Activated CD4-positive, alpha-beta T cell treated with anti-CD3 and anti-CD28 coated beads, Interleukin-2, amount 50 U/mL, for 48 hours (primary cell): ENCODE measurements around the gene ZNF660.
A peak's percentile ranks its signal among the peaks of the same experiment; 100 is the strongest.
"Not testable (repeated sequence)": the region's sequence is repeated elsewhere in the genome, so short reads cannot be mapped to it uniquely, and the experiment has no call there.

Experiments
- DNase-seq, 2 experiments: peaks; one replicate each; pipeline ENCODE4 v3.0.0-alpha.2; 2020

ZNF660 gene

GRCh38 chr3:44584646-44585501 is at the start of gene ZNF660:
ZNF660 (plus strand) TSS chr3:44584964; CDS start chr3:44594194, 9,230 bp downstream.
- DNase-seq = no peak

DNA sequence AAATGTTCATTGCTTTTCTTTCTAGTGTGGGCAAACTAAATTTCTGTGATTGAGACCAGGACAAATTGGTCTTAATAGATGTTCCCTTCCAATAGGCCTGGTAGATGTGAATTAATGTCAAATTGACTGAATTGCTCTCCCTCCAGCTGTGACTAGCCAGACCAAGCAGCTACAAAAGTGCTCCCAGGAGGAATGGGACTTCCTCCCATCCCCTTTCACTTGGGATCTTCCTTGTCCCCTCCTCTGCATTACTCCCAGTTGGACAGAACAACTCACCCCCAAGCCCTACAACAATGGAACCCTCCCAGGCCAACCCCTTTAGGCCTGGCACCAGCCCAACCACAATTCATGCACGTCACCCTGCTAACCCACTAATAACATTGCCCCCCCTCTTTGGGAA is 49.4 kb upstream of the ZNF660 start:
- DNase-seq = no peak

- not testable (repeated sequence) for DNase-seq
Observed at GRCh38 chr3:44544811-44545210, 40.0 kb upstream of the ZNF660 start.

DNA sequence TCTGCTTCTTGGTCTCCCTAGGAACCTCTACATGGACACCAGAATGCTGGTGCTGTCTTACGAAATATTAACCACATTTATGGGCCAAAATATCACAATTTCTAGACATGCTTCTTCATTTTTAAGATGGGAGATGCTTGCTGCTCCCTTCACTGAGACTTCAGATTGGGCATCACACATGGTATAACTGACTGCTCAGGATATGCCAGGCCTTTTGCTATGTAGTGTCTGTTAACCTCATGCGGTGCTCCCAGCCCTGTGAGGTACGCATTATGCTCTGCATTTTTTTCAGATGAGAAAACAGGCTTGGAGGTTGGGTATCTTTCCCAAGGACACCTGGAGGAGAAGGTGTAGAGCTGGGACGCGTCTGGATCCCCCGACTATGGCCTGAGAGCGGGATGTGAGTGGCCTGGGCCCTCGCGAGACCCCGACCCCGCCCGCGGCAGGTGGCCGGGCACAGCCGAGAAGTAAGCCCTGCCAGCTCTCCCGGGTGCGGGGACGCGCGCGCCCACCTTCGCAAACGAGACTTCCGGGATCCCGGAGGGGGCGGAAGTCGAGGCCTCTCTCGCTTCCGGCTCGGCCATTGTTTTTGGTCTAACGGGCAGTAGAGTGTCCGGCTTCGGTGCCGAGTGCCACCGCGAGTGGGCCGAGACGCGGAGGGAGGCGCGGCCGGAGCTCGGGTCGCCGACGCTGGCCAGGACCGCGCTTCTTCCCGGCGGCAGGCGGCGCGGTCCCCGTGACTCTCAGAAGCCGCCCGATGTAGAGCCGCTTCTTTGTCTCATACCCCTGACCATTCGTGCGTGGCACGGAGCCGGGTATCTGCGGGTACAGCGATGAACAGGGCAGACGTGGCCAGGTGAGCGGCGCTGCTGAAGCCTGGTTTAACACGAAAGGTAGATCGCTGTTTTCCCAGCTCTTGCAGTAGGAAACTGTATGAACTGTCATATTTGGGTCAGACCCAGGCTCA is 29.9 kb upstream of the ZNF660 start, which contains the start of gene ZKSCAN7:
Gene ZKSCAN7 (plus strand): TSS at position 568 of the 967 bp plus-strand sequence. CDS start 1,855 bp downstream, outside the sequence.
- DNase-seq = peak; percentile 57 to 62

- no peak for DNase-seq
Observed at GRCh38 chr3:44555723-44556122, 29.0 kb upstream of the ZNF660 start.

DNA sequence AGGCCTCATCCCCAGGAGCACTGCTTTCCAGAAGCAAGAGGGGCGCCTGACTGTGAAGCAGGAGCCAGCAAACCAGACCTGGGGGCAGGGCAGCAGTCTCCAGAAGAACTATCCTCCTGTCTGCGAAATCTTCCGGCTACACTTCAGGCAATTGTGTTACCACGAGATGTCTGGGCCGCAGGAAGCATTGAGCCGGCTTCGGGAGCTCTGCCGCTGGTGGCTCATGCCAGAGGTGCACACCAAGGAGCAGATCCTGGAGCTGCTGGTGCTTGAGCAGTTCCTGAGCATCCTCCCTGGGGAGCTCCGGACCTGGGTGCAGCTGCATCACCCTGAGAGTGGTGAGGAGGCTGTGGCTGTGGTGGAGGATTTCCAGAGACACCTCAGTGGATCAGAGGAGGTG is 27.7 kb upstream of the ZNF660 start:
- no peak for DNase-seq

DNA sequence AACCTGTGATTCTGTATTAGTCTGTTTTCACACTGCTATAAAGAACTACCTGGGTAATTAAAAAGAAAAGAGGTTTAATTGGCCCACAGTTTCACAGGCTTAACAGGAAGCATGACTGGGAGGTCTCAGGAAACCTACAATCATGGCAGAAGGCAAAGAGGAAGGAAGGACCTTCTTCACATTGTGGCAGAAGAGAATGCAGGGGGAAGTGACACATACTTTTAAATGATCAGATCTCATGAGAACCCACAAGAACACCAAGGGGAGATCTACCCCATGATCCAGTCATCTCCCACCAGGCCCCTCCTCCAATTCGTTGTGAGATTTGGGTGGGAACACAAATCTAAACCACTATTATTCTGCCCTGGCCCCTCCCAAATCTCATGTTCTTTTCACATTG is 23.7 kb upstream of the ZNF660 start:
- DNase-seq = no peak

- DNase-seq = no peak
Observed at GRCh38 chr3:44562147-44562546, 22.6 kb upstream of the ZNF660 start.

GRCh38 chr3:44568561-44568960 is 16.2 kb upstream of the ZNF660 start:
- DNase-seq = no peak

- no peak for DNase-seq
Observed at GRCh38 chr3:44571024-44571423, 13.7 kb upstream of the ZNF660 start.

DNA sequence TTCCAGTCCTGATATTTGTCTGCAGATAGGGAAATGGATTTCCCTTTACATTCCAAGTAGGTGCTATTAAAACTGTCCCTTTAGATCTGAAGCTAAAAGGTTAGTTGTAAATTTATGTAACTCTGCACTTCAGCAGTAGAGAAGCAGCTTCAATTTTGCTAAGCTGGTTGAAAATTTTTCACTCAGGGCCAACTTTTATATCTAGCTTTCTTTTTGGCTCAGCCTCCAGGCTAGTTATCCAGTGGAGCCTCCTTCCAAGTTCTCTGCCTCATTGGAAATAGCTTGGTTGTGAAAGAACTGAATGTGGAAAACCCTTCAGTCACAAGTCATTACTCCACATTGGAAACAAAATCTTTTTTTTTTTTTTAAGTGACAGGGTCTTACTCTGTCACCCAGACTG is 8.2 kb upstream of the ZNF660 start:
- no peak for DNase-seq

DNA sequence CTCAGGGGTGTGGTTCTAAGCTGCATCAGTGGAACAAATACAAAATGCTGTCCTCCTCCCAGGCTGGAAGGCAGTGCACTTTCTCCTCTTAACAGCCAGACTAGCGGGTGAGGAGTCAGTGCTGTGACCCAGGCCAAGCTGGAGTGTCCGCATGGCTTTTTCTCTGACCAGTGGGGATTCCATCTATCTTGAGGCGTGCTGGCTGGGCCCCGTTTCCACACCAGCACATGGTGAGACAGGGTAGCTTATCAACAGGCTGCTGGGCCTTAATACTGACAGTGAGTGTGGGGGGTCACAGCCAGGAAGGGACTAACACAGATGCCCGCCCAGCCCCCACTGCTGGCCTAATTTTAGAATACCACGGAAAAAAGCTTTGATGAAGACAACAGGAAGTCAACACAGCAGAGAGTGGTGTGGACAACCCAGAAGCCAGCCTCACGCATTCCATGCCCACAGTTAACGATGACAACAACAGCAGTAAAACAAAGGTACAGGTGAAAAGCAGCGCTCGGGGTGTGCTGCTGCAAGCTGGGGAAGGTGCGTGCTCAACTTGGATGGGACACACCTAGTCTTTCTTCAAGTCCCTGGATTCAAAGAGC is 7.3 kb upstream of the ZNF660 start:
- not testable (repeated sequence) for DNase-seq

GRCh38 chr3:44578316-44578715 is 6.4 kb upstream of the ZNF660 start:
- not testable (repeated sequence) for DNase-seq

GRCh38 chr3:44578924-44579515 is 5.7 kb upstream of the ZNF660 start:
- DNase-seq = not testable (repeated sequence)

- not testable (repeated sequence) for DNase-seq
Observed at GRCh38 chr3:44579749-44580148, 5.0 kb upstream of the ZNF660 start.

DNA sequence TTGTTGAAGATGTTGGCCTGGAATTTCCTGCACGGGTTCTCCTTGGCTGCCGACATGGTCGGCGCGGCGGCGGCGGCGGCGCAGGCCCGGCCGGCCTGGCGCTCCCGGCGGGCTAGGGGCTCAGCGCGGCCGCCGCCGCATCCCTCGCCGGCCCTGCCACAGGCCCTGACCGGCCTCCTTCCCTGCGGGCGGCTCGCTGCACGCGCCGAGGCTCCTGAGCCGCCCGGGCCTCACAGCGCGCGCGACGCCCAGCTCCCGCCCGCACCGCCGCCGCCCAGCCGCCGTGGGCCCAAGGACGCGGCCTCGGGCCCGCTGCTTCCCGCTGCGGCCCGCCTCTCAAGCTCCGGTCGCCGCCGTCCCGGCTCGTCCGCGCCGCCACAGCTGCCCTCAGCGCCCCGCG is 3.8 kb upstream of the ZNF660 start:
- not testable (repeated sequence) for DNase-seq

GRCh38 chr3:44596621-44597020 is 11.9 kb downstream of the ZNF660 start:
- no peak for DNase-seq

DNA sequence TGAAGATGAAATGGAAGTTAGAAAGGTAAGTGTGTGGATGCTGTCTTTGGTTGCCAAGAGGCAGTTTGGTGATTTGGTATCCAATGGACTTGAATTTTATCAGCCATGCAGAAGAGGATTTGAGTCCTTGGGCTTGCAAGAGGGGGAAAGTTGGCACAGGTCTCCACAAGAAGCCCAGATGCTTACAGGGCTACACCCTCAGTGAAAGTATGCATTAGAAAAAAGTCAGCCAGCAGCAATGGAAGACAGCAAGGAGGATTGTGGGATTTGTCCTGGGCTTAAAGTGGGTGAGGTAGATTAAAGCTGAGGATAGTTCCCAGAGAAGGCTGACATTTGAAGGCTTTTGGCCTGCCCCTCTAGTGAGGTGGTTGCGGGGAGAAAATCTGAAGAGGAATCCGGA is 17.0 kb downstream of the ZNF660 start:
- DNase-seq = no peak

DNA sequence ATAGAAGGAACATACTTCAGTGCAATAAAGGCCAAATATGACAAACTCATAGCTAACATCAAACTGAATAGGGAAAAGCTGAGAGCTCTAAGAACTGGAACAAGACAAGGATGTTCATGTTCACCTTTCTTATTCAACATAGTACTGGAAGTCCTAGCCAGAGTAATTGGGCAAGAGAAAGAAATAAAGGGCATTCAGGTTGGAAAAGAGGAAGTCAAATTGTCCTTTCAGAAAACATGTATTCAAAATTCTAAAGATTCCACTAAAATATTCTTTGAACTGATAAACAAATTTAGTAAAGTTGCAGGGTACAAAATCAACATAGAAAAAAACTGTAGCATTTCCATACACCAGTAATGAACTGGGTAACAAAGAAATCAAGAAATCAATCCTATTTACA is 27.9 kb downstream of the ZNF660 start:
- no peak for DNase-seq

- peak; percentile 73 to 79 for DNase-seq
Observed at GRCh38 chr3:44624749-44625480, 40.2 kb downstream of the ZNF660 start, which contains the start of gene ZNF197. ZNF197 (plus strand) TSS chr3:44625036; CDS start chr3:44629155, 4,119 bp downstream.

GRCh38 chr3:44628716-44629115 is 44.0 kb downstream of the ZNF660 start:
- DNase-seq = no peak

GRCh38 chr3:44632193-44632592 is 47.4 kb downstream of the ZNF660 start:
- no peak for DNase-seq
